Posterior vena cava (tissue), 2 donors: ENCODE measurements around the gene SLC6A12. TPM values are rescaled to one million over a fixed set of nuclear protein-coding genes. Genes with fewer than 3 reads are reported as not detected.

Experiments used
- DNase-seq: peaks from one replicate; pipeline ENCODE4 v3.0.0-alpha.2; 2020; ENCODE audit warnings: low spot score
- intact Hi-C, 2 donors: fragments of 100-400 bp; cut with DNase I; formaldehyde crosslinking; loops; one replicate each; pipeline versions ENCODE4 v1.14.1 to v1.14.2; 2022 to 2023
- total RNA-seq, 2 donors: library from RNA; stranded (reverse); fragmentation: NEBNext Ultra II Directional; extraction: Animal tissue kit (Norgen Biotek cat#: 25700); gene quantifications; one replicate each; pipeline ENCODE4 v1.2.1, GENCODE V29; 2021
- donor health status: DM: yes; HTN: yes; CAD: no.
- donor health status: DM: yes; HTN: yes; CAD: no.

The SLC6A12 gene
- total RNA-seq, 2 donors from 2014 or later: 1.00 to 1.0 TPM

DNA sequence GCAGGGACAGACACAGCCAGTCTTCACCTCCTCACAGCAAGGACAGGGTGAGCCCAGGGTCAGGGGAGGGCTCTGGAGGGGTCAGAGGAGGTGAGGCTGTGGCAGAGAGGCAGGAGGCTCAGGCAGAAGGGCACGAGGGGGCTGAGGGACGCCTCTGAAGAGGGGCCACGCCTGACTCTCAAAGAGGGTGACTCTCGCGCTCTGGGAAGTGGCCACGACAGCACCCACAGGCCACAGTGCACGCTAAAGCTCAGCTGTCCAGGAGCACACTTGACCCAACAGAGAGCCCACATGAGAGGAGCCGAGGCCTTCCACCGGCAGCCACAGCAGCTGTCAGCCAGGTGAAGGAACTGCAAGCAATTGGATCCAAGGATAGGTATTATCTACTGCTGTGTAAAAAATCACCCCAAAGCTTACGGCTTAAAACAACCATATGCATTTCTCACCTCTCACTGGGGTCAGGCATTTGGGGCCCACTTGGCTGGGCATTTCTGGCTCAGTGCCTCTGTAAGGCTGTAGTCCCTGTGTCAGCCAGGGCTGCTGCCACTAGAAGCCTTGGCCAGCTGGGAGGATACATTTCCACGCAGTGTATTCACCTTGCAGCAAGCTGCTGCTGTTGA, 27.8 kb downstream of the SLC6A12 start:
- DNase-seq: no peak
- intact Hi-C loops: no loop called here

DNA sequence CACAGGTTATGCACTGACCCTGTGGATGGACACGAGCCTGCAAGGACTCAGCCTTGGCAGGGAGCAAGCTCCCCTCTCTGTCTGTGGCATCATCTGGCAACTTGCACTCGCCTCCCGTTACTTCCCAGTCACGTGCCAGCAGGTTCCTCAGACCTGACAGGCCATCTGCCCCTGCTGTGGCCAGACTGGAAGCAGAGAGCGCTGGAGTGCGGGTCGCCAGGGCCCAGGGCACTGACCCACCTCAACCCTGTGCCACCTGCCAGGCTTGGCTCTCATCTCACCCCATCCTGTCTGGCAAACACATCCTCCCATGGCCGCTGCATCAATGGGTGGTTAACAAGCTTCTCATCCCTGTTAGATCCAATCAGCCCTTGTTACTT, 28.4 kb downstream of the SLC6A12 start:
- intact Hi-C loops: no loop called here
- DNase-seq: no peak

DNA sequence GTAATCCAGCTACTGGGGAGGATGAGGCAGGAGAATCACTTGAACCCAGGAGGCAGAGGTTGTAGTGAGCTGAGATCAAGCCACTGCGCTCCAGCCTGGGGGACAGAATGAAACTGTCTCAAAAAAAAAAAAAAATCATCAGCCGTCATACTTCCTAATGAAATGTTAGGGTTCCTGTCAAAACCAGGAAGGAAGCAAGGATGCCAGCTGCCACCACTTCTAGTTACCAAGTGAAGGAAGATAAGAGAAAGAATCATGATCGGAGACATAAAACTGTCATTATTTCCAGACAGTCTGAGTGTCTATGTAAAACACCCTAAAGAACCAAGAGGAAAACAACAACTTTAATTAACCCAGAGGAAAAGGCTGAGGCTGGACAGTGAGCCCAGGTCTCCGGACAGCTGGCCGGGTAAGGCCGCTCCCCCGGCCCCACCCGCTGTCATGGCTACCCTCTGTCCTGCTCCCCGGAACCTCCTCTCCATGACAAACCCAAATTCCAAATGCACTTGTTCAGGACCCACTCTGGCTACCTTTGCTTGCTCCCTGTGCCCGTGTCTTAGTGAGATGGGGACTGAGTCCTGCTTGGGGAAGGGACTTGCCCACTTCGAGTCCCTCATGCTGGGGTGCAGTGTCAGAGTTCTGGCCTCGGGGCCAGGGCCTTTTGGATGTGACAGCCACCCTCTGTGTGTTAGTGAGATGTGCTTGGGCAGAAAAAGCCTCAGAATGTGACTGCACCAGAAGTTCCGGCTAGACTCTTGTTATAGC, 29.0 kb downstream of the SLC6A12 start:
- intact Hi-C loops: no loop called here
- no peak for DNase-seq

DNA sequence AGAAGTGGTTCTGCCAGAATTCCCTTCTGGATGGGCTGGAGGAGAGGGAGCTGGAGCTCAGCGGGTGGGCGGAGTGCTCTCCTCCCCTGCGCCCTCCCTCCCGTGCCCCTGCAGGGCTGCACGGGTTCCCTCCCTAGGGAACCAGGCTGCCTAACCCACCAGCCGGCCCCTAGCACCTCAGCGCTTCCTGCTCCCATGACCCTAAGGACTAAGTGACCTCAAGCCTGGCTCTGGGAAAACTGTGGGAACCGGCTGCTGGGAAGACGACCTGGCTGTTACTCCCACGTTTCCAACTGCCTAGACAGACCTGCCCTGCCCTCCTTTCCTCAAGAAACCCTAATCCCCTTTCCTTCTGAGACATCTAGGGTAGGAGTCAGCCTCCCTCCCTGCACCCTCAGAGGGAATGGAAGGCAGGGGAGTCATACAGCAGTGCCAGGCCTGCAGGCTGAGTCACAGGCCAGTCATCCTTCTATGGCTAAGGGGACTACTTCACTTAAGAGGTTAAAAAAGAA, 31.5 kb downstream of the SLC6A12 start:
- intact Hi-C loops: no loop called here
- no peak for DNase-seq

DNA sequence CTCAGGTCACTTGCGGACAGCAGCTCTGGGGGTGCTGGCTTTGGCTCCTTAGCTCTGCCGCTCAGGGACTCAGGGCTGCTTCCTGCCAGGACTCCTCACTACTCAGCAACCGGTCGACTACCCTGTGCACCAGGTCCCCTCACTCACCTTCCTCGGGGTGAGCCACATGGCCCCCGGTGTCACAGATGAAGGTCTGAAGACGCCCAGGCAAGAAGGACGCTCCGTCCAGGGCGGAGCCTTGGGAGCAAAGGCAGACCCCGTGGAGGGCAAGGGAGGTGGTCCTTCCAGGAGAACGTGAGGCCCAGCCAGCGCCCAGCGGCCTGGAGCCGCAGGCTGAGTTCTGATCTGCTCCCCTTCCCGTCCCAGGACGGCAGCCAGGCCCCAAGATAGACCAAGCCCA, 32.0 kb downstream of the SLC6A12 start:
- intact Hi-C loops: no loop called here
- no peak for DNase-seq

DNA sequence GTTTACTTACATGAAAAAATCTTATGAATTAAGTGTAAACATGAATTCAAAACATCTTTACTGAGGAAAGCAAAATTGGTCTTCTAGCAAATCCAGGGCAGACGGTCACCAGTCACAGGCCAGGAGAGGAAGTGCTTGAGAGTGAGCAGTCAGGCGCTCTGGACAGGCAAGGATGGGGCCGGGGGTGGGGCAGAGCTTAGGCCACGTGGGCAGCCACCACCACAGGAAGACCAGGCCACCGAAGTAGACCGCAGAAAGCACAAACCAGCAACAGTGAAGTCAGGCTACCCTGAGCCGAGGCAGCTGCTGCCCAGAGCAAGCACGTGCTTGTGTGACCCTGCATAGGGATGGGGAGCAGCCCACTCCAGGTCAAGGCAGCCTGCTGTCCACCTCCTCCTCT, 33.5 kb downstream of the SLC6A12 start:
- no peak for DNase-seq
- intact Hi-C loops: no loop called here

DNA sequence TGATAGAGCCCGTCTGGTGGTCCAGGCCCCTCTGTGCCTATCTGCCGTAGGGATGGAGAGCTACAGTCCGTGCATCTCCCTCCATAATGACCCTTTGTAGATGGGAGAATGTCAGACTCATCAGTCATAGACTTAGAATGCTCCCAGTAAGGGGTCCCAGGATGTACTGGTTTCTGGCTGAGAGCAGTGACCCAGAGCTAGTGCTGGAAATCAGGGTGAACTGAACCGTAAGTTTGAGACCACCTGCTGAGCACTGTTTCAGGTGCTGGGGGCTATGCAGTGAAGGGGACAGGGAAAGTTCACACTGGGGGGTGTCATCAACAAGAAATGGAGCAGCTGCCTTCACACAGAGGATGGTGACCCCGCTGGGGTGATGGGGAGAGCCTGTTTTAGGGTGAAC, 34.1 kb downstream of the SLC6A12 start:
- no peak for DNase-seq
- intact Hi-C loops: no loop called here

DNA sequence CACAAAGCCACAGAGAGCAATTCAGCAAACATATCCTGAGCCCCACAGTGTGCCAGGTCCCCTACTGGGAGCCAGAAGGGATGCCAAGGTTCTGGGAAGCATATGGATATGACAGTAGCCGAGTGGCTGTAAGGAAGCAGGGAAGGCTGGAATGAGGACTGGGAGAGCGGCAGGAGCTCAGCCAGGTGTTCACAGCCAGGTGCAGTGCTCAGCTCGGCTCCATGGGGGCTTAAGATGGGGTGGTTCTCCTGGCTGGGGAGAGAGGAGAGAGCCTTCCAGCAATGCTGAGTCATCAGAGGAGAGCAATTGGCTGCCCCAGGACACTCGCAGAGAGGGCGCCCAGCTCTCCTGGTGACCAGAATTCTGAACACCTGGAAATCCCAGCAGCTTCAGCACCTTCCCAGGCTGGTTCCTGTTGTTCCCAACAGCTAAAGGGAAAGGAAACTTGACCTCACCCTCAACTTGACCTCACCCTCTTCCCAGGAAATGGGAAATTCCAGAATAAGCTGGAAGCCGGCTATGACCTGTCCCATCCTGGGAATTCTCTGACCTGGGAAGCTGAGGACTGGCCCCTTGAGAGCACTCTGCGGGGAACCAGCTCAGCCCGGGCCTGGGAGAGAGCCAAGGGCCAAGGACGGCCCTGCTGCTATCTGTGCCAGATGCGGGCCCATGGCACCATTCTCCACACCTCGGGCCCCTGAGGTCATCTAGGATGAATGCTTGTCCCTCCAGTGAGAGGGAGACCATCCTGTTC, 34.6 kb downstream of the SLC6A12 start:
- intact Hi-C loops: no loop called here
- DNase-seq: no peak

DNA sequence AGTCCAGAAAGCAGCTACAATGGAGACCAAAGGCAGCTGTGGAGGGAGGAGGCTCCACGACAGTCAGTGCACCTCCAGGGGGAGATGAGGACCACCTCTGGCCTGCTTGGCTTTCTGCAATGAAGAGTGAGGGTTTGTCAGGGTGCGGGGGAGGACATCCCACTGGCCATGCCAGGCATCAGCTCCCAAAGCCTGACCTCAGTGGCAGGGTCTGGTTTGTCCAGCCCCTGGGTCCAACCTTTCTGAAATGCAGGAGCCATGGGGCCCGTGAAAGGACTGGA, 35.2 kb downstream of the SLC6A12 start:
- intact Hi-C loops: no loop called here
- no peak for DNase-seq

DNA sequence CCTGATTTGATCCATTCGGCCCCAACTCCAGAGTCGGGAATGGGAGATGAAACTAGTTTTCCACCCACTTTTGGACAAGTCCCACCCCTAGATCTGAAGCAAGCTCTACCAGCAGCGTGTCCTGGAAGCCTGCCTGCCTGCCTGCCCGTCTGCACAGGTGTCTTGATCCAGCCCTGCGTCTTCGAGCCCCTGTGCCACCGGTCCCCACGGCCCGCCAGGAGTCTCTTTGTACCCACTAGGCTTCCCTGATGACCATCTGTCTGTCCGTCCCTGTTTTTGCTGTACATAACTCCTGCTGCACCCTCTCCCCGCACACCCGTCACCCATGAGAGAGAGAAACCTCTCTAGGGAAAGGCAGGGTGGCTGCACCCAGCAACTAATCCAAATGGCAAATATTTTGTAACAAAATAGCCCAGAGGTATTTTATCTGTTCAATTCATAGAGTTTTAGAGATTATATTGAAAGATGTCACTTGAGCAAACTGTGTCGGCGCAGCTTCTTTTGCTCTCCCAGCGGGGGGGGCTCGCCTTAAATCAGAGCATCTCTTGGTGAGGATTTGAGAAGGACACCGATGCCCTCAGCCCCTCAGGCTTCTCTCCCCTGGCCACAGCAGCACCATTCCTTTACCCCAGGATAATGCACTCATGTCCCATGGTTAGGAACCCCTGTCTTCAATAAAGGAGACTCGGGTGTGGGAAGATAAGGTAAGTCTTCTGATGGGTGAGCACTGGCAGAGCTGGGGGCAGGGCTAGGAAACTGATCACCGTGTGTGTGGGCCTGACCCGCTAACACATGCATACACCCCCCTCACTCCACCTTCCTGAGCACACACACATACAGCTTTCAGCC, 35.8 kb downstream of the SLC6A12 start:
- intact Hi-C loops: no loop called here
- DNase-seq: no peak

DNA sequence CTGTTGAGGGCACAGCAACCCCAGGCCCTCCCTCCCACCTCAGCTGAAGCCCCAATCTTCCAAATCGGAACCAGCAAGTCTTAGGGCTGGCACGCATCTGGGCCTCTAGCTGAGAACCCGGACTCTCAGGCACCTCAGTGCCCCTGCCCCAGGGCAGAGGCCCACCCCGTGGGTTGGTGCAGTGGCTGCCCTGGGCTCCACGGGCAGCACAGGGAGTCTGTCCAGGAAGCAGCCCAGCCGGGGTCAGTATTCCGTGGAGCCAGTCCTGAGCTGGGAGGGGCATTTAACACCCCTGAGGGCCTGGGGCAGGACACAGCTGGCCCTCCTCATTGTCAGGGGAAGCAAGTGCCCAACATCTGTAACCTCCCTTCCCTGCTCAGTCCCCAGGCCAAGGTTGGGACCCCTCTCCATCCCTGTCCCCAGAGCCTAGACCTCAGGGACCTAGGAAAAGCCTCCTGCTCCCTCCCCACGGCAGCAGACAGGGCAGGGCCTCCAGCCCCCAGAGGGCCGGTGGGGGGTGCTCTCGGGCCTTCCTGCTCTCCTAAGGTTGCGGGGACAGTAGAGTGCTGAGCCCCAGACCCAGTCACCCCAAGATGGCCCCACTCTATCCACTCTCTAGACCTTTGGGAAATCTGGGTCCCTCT, 36.5 kb downstream of the SLC6A12 start:
- DNase-seq: no peak
- intact Hi-C loops: no loop called here

DNA sequence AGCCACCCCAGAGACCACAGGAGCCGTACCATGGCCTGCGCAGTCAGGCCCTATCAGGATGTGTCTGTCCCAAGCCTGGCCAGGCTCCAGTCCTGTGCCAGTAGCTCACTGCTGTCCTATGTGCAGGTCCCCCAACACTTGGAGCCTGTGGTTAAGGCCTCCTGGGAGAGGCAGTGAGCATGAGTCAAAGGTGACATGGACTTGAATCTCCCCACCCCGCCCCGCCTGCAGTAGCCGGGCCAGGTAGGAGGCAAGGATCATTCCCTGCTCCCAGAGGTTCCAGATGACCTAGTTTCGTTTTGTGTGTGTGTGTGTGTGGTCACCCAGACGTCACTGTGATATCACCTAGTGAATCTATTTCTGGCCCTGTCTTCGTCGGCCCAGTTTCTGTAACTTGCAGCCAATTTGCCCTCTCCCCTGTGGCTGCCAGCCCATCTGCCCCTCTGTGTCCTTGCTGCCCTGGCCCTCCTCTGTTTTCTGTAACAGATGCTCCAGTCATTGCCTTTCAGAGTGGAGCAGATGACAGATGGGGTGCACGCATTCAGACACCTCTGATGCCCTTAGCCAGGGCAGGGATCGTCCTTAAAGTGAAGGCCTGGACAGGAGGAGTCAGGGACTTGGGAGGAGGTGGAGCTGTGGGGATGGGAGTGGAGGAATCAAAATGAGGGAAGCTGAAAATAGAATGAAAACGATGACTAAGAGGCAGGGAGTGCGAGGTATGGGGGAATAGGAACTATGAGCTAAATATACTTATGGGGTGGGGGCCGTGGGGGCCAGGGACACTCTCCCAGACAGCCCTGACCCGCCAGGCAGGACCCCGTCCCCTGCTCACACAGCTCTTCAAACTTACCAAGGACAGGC, 37.4 kb downstream of the SLC6A12 start:
- intact Hi-C loops: no loop called here
- DNase-seq: no peak

DNA sequence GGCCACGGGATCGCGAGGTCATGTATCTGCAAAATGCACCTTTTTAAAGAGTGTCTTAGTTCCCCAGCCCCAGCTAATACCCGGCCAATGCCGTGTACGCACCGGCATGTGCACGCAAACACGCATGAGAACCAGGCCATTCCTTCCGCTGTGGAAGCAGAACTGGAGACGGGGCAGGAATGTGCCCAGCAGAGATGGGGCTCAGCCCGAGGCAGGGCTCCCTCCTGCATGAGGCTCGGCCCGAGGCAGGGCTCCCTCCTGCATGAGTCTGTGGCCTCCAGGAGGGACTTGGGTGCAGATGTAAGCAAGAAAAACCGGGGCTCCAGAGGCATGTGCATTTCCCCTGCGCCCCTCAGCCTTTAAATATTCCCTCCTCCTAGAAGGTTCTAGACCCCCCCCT, 38.2 kb downstream of the SLC6A12 start:
- intact Hi-C loops: no loop called here

DNA sequence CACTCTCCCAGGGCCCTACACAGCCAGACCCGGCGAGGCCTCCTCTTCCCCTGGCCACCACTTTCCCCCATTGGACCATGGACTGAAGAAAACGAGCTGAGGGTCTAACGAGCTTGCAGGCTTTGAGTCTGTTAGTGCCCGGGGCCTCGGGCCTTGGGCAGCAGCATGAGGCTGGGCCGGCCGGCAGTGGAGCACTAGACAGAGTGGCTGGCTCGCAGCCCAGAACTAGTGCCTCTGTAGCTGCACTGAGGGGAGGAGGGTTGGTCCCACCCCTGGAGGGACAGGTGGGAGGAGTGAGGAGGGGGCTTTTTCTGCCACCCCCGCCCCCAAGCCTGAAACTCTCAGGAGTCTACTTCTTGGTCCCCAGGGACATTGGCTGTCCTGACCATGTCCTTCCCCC, 38.7 kb downstream of the SLC6A12 start:
- intact Hi-C loops: no loop called here
- DNase-seq: no peak

More for the DNA sequence above, 38.2 kb downstream of the SLC6A12 start:
- no peak for DNase-seq

DNA sequence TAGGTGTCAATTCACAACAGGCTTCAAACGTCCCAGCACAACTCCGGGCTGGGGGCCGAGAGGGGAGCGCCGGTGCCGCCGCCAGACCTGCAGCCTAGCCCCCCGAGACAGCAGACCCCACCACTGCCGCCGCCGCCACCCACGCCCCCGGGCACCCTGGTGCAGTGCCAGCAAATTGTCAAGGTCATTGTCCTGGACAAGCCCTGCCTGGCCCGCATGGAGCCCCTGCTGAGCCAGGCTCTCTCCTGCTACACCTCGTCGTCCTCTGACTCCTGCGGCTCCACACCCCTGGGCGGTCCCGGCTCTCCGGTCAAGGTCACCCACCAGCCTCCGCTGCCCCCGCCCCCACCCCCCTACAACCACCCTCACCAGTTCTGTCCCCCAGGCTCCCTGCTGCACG, 39.4 kb downstream of the SLC6A12 start:
- DNase-seq: no peak
- intact Hi-C loops: no loop called here

DNA sequence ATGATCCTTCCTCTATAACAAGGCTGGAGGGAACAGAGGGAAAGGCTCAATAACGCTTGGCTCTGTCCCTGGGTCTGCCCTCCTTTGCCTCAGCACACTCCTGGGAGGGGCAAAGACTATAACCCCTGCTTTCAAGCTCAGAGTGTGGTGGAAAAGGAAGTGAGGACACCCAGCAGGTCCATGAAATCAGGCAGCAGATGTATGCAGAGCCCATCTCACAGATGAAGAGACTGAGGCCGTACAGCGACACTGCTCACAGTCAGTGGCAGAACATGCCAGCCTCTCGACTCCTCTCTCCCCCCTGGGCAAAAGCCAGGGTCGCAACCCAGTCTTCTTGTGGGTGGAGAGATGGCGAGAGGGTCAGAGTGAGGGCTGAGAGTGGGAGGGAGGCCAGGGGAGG, 39.8 kb downstream of the SLC6A12 start:
- DNase-seq: no peak
- intact Hi-C loops: no loop called here

DNA sequence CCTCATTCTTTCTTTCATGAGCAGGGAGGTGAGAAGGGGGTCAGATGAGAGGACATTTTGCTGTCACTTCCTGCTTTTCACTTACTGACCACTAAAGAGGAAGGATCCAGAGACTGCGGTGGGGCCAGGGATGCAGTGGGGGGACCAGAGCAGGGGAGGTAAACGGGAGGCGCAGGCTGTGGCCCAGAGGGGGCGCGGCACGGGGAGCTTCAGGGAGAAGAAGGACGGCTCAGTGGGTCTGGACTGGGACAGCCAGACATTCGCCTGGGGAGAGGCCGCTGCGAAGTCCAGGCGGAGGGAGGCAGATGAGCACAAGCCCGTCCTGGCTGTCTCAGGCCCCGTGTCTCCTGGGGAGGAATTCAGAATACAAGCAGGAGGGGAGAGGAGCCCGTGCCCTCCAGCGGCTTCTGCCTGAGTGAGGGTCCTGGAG, 41.2 kb downstream of the SLC6A12 start:
- DNase-seq: no peak
- intact Hi-C loops: no loop called here
